ENCODE results near the gene KIFC3.

DNA sequence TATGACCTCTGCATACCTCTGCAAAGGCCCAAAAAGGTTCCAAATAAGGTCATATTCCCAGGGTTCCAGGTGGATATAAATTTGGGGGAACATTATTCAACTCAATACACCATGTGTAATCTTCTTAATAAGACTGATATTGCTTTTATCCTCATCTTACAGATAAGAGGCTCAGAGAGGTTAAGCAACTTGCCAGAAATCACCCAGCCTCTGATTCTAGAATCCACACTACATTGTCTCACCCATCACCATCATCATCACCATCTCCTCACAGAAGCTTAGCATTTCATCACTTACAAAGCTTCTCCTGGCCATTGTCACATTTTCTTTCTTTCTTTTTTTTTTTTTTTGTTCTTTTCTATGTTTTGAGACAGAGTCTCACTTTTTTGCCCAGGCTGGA, 15.4 kb upstream of the KIFC3 start:
- TF ChIP-seq, protein P1, sequence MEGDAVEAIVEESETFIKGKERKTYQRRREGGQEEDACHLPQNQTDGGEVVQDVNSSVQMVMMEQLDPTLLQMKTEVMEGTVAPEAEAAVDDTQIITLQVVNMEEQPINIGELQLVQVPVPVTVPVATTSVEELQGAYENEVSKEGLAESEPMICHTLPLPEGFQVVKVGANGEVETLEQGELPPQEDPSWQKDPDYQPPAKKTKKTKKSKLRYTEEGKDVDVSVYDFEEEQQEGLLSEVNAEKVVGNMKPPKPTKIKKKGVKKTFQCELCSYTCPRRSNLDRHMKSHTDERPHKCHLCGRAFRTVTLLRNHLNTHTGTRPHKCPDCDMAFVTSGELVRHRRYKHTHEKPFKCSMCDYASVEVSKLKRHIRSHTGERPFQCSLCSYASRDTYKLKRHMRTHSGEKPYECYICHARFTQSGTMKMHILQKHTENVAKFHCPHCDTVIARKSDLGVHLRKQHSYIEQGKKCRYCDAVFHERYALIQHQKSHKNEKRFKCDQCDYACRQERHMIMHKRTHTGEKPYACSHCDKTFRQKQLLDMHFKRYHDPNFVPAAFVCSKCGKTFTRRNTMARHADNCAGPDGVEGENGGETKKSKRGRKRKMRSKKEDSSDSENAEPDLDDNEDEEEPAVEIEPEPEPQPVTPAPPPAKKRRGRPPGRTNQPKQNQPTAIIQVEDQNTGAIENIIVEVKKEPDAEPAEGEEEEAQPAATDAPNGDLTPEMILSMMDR (IDR thresholded peaks at IDR 0.05) = no peak
- no peak for TF ChIP-seq POLR2A (IDR thresholded peaks at IDR 0.05)
- no peak for TF ChIP-seq EP300 (IDR thresholded peaks at IDR 0.05)
